ENCODE data around the gene UQCR10. TPM values are rescaled to one million over a fixed set of nuclear protein-coding genes. Genes with fewer than 3 reads are reported as not detected.

UQCR10 gene
- total and polyA plus RNA-seq, 2 experiments from 2014 or later, result 78.0 to 535 TPM

DNA sequence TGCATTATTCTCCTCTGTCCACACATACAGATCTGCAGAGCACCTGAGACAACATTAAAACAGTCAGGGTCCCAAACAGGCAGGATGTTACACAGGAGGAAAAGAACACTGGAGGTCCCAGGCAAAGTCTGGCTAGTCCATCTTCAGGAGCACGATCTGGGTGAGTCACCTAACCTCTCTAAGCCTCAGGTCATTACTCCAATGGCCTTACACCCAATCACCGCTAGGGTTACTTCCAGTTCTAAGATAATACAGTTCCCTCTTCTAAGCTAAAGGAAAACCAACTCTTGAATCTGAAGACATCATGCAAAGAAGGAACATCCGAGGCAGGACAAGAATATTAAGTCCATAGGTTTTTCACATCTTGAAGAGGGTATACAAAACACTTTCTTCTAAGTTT is 46.4 kb downstream of the UQCR10 start:
- H3K4me1 Mint-ChIP-seq, result no peaks in the 10 kb centered on the region; the same call in 1 of the 3 replicates
- Histone ChIP-seq H2AFZ (no peak overlapping the region), H3K4me1 (ENCODE audit: insufficient read depth) (no peaks in the 10 kb centered on the region), H3F3A (replicated peaks; ENCODE audit: low read depth) (no peaks in the 10 kb centered on the region), H3K9me2 (ENCODE audit: insufficient read depth) (no peaks in the 10 kb centered on the region), H4K20me1 (replicated peaks; ENCODE audit: insufficient read depth) (no peaks in the 10 kb centered on the region), H3K36me3 (ENCODE audit: insufficient read depth) (peaks cover 11% of the 10 kb centered on the region), H3K79me2 (replicated peaks; ENCODE audit: insufficient read depth) (no peaks in the 10 kb centered on the region), H3K4me2 (no peak overlapping the region), H3K27ac (ENCODE audit: low read depth) (no peak overlapping the region), H3K27me3 (ENCODE audit: insufficient read depth) (no peaks in the 10 kb centered on the region), H3K4me3 (no peak overlapping the region)
- no peak overlapping the region for H3K27ac Mint-ChIP-seq
- peak; percentile 79 for ATAC-seq
- no peak for TF ChIP-seq ZNF331 (CRISPR knock-in tag; IDR thresholded peaks at IDR 0.05; ENCODE audit: low read depth)
- TF ChIP-seq, protein P1, sequence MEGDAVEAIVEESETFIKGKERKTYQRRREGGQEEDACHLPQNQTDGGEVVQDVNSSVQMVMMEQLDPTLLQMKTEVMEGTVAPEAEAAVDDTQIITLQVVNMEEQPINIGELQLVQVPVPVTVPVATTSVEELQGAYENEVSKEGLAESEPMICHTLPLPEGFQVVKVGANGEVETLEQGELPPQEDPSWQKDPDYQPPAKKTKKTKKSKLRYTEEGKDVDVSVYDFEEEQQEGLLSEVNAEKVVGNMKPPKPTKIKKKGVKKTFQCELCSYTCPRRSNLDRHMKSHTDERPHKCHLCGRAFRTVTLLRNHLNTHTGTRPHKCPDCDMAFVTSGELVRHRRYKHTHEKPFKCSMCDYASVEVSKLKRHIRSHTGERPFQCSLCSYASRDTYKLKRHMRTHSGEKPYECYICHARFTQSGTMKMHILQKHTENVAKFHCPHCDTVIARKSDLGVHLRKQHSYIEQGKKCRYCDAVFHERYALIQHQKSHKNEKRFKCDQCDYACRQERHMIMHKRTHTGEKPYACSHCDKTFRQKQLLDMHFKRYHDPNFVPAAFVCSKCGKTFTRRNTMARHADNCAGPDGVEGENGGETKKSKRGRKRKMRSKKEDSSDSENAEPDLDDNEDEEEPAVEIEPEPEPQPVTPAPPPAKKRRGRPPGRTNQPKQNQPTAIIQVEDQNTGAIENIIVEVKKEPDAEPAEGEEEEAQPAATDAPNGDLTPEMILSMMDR (conservative IDR thresholded peaks at IDR 0.05; ENCODE audit: low read depth in 2 of 2), result peak; percentile 19 to 42; a peak in 3 of 4 replicates
- no peak overlapping the region for H3K4me3 Mint-ChIP-seq
- peak; percentile 39 for DNase-seq (ENCODE audit: low spot score)
- H3K36me3 Mint-ChIP-seq (ENCODE audit: low read depth), result peaks cover 42% of the 10 kb centered on the region
- no peaks in the 10 kb centered on the region for H3K9me3 Mint-ChIP-seq
- H3K27me3 Mint-ChIP-seq (ENCODE audit: insufficient read depth, low read depth, poor library complexity), result peaks cover 1% of the 10 kb centered on the region

DNA sequence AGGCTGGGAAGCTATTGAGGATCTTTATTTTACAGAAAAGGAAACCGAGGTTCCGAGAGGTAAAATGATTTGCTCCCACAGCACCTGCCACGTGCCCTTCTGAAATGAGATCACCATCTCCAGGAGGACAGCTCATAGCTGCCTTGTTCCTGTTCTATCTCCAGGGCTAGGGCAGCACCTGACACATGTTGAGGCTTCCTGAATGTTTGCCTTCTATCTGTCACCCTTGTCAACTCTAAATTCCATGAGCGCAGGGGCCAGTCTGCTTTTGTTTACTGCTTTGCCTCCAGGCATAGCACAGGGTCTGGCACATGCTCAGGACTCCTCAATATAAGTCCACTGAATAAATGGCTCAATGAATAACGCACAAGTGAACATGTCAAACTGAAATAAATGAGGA is 46.8 kb downstream of the UQCR10 start:
- no peaks in the 10 kb centered on the region for H3K4me1 ChIP-seq (ENCODE audit: insufficient read depth)
- no peak overlapping the region for H3K4me3 ChIP-seq
- ATAC-seq, result no peak
- no peaks in the 10 kb centered on the region for H3K79me2 ChIP-seq (replicated peaks; ENCODE audit: insufficient read depth)
- no peaks in the 10 kb centered on the region for H4K20me1 ChIP-seq (replicated peaks; ENCODE audit: insufficient read depth)
- Mint-ChIP-seq H3K27ac (no peak overlapping the region), H3K4me1 (no peaks in the 10 kb centered on the region; the same call in 1 of the 3 replicates), H3K27me3 (ENCODE audit: insufficient read depth, low read depth, poor library complexity) (peaks cover 1% of the 10 kb centered on the region), H3K4me3 (no peak overlapping the region), H3K9me3 (no peaks in the 10 kb centered on the region), H3K36me3 (ENCODE audit: low read depth) (peaks cover 42% of the 10 kb centered on the region)
- no peaks in the 10 kb centered on the region for H3K27me3 ChIP-seq (ENCODE audit: insufficient read depth)
- no peaks in the 10 kb centered on the region for H3F3A ChIP-seq (replicated peaks; ENCODE audit: low read depth)
- H3K36me3 ChIP-seq (ENCODE audit: insufficient read depth), result peaks cover 11% of the 10 kb centered on the region
- no peak for DNase-seq (ENCODE audit: low spot score)
- no peaks in the 10 kb centered on the region for H3K9me2 ChIP-seq (ENCODE audit: insufficient read depth)
- TF ChIP-seq POLR2AphosphoS5 (IDR thresholded peaks at IDR 0.05; ENCODE audit: low read depth) (no peak), ZNF114 (CRISPR knock-in tag; IDR thresholded peaks at IDR 0.05) (no peak), EZH2phosphoT487 (IDR thresholded peaks at IDR 0.05; ENCODE audit: unreplicated experiment) (no peak)
- TF ChIP-seq, protein P2, sequence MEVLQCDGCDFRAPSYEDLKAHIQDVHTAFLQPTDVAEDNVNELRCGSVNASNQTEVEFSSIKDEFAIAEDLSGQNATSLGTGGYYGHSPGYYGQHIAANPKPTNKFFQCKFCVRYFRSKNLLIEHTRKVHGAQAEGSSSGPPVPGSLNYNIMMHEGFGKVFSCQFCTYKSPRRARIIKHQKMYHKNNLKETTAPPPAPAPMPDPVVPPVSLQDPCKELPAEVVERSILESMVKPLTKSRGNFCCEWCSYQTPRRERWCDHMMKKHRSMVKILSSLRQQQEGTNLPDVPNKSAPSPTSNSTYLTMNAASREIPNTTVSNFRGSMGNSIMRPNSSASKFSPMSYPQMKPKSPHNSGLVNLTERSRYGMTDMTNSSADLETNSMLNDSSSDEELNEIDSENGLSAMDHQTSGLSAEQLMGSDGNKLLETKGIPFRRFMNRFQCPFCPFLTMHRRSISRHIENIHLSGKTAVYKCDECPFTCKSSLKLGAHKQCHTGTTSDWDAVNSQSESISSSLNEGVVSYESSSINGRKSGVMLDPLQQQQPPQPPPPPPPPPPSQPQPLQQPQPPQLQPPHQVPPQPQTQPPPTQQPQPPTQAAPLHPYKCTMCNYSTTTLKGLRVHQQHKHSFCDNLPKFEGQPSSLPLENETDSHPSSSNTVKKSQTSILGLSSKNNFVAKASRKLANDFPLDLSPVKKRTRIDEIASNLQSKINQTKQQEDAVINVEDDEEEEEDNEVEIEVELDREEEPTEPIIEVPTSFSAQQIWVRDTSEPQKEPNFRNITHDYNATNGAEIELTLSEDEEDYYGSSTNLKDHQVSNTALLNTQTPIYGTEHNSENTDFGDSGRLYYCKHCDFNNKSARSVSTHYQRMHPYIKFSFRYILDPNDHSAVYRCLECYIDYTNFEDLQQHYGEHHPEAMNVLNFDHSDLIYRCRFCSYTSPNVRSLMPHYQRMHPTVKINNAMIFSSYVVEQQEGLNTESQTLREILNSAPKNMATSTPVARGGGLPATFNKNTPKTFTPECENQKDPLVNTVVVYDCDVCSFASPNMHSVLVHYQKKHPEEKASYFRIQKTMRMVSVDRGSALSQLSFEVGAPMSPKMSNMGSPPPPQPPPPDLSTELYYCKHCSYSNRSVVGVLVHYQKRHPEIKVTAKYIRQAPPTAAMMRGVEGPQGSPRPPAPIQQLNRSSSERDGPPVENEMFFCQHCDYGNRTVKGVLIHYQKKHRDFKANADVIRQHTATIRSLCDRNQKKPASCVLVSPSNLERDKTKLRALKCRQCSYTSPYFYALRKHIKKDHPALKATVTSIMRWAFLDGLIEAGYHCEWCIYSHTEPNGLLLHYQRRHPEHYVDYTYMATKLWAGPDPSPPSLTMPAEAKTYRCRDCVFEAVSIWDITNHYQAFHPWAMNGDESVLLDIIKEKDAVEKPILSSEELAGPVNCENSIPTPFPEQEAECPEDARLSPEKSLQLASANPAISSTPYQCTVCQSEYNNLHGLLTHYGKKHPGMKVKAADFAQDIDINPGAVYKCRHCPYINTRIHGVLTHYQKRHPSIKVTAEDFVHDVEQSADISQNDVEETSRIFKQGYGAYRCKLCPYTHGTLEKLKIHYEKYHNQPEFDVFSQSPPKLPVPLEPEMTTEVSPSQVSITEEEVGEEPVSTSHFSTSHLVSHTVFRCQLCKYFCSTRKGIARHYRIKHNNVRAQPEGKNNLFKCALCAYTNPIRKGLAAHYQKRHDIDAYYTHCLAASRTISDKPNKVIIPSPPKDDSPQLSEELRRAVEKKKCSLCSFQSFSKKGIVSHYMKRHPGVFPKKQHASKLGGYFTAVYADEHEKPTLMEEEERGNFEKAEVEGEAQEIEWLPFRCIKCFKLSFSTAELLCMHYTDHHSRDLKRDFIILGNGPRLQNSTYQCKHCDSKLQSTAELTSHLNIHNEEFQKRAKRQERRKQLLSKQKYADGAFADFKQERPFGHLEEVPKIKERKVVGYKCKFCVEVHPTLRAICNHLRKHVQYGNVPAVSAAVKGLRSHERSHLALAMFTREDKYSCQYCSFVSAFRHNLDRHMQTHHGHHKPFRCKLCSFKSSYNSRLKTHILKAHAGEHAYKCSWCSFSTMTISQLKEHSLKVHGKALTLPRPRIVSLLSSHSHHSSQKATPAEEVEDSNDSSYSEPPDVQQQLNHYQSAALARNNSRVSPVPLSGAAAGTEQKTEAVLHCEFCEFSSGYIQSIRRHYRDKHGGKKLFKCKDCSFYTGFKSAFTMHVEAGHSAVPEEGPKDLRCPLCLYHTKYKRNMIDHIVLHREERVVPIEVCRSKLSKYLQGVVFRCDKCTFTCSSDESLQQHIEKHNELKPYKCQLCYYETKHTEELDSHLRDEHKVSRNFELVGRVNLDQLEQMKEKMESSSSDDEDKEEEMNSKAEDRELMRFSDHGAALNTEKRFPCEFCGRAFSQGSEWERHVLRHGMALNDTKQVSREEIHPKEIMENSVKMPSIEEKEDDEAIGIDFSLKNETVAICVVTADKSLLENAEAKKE (CRISPR knock-in tag; IDR thresholded peaks at IDR 0.05), result no peak
- TF ChIP-seq, protein P3, sequence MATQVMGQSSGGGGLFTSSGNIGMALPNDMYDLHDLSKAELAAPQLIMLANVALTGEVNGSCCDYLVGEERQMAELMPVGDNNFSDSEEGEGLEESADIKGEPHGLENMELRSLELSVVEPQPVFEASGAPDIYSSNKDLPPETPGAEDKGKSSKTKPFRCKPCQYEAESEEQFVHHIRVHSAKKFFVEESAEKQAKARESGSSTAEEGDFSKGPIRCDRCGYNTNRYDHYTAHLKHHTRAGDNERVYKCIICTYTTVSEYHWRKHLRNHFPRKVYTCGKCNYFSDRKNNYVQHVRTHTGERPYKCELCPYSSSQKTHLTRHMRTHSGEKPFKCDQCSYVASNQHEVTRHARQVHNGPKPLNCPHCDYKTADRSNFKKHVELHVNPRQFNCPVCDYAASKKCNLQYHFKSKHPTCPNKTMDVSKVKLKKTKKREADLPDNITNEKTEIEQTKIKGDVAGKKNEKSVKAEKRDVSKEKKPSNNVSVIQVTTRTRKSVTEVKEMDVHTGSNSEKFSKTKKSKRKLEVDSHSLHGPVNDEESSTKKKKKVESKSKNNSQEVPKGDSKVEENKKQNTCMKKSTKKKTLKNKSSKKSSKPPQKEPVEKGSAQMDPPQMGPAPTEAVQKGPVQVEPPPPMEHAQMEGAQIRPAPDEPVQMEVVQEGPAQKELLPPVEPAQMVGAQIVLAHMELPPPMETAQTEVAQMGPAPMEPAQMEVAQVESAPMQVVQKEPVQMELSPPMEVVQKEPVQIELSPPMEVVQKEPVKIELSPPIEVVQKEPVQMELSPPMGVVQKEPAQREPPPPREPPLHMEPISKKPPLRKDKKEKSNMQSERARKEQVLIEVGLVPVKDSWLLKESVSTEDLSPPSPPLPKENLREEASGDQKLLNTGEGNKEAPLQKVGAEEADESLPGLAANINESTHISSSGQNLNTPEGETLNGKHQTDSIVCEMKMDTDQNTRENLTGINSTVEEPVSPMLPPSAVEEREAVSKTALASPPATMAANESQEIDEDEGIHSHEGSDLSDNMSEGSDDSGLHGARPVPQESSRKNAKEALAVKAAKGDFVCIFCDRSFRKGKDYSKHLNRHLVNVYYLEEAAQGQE (IDR thresholded peaks at IDR 0.05; ENCODE audit: unreplicated experiment), result no peak
- H3K4me2 ChIP-seq, result no peak overlapping the region
- no peak overlapping the region for H2AFZ ChIP-seq
- H3K27ac ChIP-seq (ENCODE audit: low read depth), result no peak overlapping the region
